ENCODE measurements around the gene BABAM2.

BABAM2 gene

DNA sequence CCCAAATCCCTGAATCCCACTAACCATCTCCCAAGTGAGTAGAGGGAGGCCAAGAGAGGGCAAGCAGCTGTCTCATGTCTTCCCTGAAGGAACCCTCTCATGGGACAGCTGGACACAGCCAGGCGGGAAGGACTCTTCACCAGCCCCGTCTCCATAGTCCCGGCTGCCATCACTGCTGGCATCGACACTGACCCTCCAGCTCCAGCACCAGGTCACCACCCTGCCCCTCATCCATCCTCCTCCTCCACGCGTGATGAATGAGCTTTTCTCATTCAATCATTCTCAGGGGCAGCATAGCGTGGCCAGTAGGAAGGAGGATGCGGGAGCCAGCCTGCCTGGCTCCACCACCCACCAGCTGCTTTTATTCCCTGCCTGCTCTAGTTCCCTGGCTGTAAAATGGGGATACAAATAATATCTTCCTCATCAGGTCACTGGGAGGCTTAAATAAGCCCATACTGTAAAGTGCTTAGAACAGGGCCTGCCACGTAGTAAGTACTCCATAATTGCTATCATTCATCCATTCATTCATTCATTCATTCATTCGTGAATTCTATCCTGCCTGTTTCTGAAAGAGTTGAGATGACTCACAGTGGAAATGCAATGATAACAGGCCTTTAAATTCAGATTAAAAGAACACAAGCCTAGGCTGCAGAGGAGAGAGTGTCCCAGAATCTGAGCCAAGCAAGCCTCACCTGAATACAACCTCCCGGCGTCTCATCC is 471.6 kb downstream of the BABAM2 start:
- DNase-seq (no peak), ATAC-seq (ENCODE audit: insufficient read depth, low read depth) (no peak)
- no peak for TF ChIP-seq EZH2 (IDR thresholded peaks at IDR 0.05; ENCODE audit: borderline replicate concordance, low read depth, low read length, severe bottlenecking)
- TF ChIP-seq, protein P1, sequence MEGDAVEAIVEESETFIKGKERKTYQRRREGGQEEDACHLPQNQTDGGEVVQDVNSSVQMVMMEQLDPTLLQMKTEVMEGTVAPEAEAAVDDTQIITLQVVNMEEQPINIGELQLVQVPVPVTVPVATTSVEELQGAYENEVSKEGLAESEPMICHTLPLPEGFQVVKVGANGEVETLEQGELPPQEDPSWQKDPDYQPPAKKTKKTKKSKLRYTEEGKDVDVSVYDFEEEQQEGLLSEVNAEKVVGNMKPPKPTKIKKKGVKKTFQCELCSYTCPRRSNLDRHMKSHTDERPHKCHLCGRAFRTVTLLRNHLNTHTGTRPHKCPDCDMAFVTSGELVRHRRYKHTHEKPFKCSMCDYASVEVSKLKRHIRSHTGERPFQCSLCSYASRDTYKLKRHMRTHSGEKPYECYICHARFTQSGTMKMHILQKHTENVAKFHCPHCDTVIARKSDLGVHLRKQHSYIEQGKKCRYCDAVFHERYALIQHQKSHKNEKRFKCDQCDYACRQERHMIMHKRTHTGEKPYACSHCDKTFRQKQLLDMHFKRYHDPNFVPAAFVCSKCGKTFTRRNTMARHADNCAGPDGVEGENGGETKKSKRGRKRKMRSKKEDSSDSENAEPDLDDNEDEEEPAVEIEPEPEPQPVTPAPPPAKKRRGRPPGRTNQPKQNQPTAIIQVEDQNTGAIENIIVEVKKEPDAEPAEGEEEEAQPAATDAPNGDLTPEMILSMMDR (IDR thresholded peaks at IDR 0.05; ENCODE audit: borderline replicate concordance, extremely low read depth, low read length, poor library complexity, severe bottlenecking): no peak
- Histone ChIP-seq H3K27me3 (ENCODE audit: insufficient read depth, low read length, poor library complexity) (no peaks in the 10 kb centered on the region), H3K4me2 (ENCODE audit: insufficient read depth, low read length) (no peak overlapping the region), H3K9me3 (ENCODE audit: insufficient read depth, low read length, severe bottlenecking) (no peaks in the 10 kb centered on the region), H3K36me3 (ENCODE audit: insufficient read depth, low read length) (no peaks in the 10 kb centered on the region), H3K9ac (ENCODE audit: low read depth, low read length) (no peak overlapping the region), H2AFZ (ENCODE audit: low read depth, low read length) (no peak overlapping the region), H3K79me2 (ENCODE audit: insufficient read depth, low read length) (no peaks in the 10 kb centered on the region), H3K27ac (ENCODE audit: low read length) (no peak overlapping the region), H4K20me1 (ENCODE audit: insufficient read depth, low read length) (peaks cover 19% of the 10 kb centered on the region; the same call in 1 of the 2 replicates), H3K4me1 (ENCODE audit: insufficient read depth, low read length) (peaks cover 52% of the 10 kb centered on the region), H3K4me3 (ENCODE audit: low read depth in 1 of 2, low read length in 2 of 2) (no peak overlapping the region)

DNA sequence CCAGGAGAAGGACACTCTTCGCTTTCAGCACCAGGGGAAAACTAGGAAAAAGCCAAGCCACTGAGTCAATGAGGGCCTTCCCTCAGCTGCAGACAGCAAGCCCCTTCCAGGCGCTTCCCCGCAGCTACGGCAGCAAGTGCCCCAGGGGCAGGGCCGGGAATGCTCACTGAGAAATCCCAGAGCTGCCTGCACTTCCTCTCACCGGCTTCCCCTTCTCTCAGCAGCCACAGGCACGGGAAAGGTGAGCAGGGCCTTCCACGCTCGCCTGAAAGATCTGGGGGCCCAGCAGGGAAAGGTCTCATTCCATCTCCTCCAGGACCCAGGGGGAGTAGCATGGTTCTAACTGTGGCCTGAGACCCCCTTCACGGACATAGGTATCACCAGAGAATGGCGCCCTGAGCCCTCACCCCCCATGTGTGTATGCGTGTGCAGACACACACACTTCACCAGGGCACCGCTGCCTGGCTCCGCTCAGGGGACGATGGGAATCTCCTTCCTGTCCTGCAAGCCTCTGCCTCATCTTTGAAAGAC is 472.5 kb downstream of the BABAM2 start:
- no peaks in the 10 kb centered on the region for H3K36me3 ChIP-seq (ENCODE audit: insufficient read depth, low read length)
- H3K79me2 ChIP-seq (ENCODE audit: insufficient read depth, low read length): no peaks in the 10 kb centered on the region
- peaks cover 23% of the 10 kb centered on the region; the same call in 1 of the 2 replicates for H4K20me1 ChIP-seq (ENCODE audit: insufficient read depth, low read length)
- ATAC-seq (ENCODE audit: insufficient read depth, low read depth): no peak
- DNase-seq: no peak
- peaks cover 58% of the 10 kb centered on the region for H3K4me1 ChIP-seq (ENCODE audit: insufficient read depth, low read length)
- H2AFZ ChIP-seq (ENCODE audit: low read depth, low read length): no peak overlapping the region
- no peak overlapping the region for H3K4me3 ChIP-seq (ENCODE audit: low read depth in 1 of 2, low read length in 2 of 2)
- H3K27ac ChIP-seq (ENCODE audit: low read length): no peak overlapping the region
- H3K9me3 ChIP-seq (ENCODE audit: insufficient read depth, low read length, severe bottlenecking): no peaks in the 10 kb centered on the region
- no peak overlapping the region for H3K4me2 ChIP-seq (ENCODE audit: insufficient read depth, low read length)
- no peaks in the 10 kb centered on the region for H3K27me3 ChIP-seq (ENCODE audit: insufficient read depth, low read length, poor library complexity)
- no peak for TF ChIP-seq EZH2 (IDR thresholded peaks at IDR 0.05; ENCODE audit: borderline replicate concordance, low read depth, low read length, severe bottlenecking)
- TF ChIP-seq, protein P1 (IDR thresholded peaks at IDR 0.05; ENCODE audit: borderline replicate concordance, extremely low read depth, low read length, poor library complexity, severe bottlenecking): no peak
- no peak overlapping the region for H3K9ac ChIP-seq (ENCODE audit: low read depth, low read length)

DNA sequence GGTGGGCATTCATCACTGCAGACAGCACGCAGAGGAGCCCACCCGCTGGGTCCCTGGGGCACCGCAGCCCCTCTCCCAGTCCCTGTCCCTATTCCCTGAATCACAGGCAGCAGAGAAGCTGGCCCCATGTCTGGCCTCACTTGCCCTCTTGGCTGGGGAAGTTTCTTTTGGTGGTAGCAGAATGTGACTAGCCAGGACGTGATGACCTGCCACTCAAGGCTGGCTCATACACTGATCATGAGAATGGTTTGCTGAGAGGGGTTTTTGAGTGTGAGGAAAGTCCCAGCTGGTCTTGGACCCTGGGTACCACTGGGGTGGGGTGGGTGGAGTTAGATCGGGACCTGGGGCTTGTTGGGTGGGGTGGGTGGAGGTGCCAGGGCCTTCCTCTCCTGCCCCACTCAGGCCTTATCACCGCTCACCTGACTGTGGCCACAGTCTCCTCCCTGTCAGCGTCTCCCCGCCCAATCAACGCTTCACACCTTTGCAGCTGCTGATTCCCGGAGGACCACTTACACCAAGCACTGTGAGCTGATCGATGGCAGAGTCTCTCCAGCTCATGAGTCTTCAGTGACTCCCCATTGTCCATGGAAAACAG is 473.3 kb downstream of the BABAM2 start:
- Histone ChIP-seq H2AFZ (ENCODE audit: low read depth, low read length) (no peak overlapping the region), H3K79me2 (ENCODE audit: insufficient read depth, low read length) (no peaks in the 10 kb centered on the region), H3K9ac (ENCODE audit: low read depth, low read length) (no peak overlapping the region), H3K9me3 (ENCODE audit: insufficient read depth, low read length, severe bottlenecking) (no peaks in the 10 kb centered on the region), H4K20me1 (ENCODE audit: insufficient read depth, low read length) (peaks cover 21% of the 10 kb centered on the region; the same call in 1 of the 2 replicates), H3K27ac (ENCODE audit: low read length) (no peak overlapping the region), H3K4me2 (ENCODE audit: insufficient read depth, low read length) (no peak overlapping the region), H3K4me1 (ENCODE audit: insufficient read depth, low read length) (peaks cover 54% of the 10 kb centered on the region), H3K4me3 (ENCODE audit: low read depth in 1 of 2, low read length in 2 of 2) (no peak overlapping the region), H3K27me3 (ENCODE audit: insufficient read depth, low read length, poor library complexity) (no peaks in the 10 kb centered on the region), H3K36me3 (ENCODE audit: insufficient read depth, low read length) (no peaks in the 10 kb centered on the region)
- no peak for DNase-seq
- no peak for ATAC-seq (ENCODE audit: insufficient read depth, low read depth)
- TF ChIP-seq EZH2 (IDR thresholded peaks at IDR 0.05; ENCODE audit: borderline replicate concordance, low read depth, low read length, severe bottlenecking): no peak
- TF ChIP-seq, protein P1 (IDR thresholded peaks at IDR 0.05; ENCODE audit: borderline replicate concordance, extremely low read depth, low read length, poor library complexity, severe bottlenecking): no peak

Data from DND-41 (cell line).